Hepatocyte (in vitro differentiated cells): Measurements from ENCODE around the gene C16orf89. TPM values are rescaled to one million over a fixed set of nuclear protein-coding genes. Genes with fewer than 3 reads are reported as not detected.

Experiments
- DNase-seq: peaks from one replicate; pipeline ENCODE4 v3.0.0-alpha.2; 2016; ENCODE audit warnings: low spot score
- H2AFZ ChIP-seq: fragments of 200-600 bp; sonication (generic); 2 replicates; pipeline ENCODE4 v1.6.0; 2016; ENCODE audit warnings: antibody characterized with exemption, mild to moderate bottlenecking
- H3K27ac ChIP-seq: fragments of 200-600 bp; sonication (generic); 2 replicates; pipeline ENCODE4 v1.5.1; 2016; ENCODE audit warnings: mild to moderate bottlenecking
- H3K27me3 ChIP-seq: fragments of 200-600 bp; sonication (generic); 2 replicates; pipeline ENCODE4 v1.6.1; 2016
- H3K36me3 ChIP-seq: fragments of 200-600 bp; sonication (generic); replicated peaks from 2 replicates; pipeline ENCODE4 v1.5.1; 2016; ENCODE audit warnings: low read depth; ENCODE audit not compliant: insufficient read depth
- H3K4me1 ChIP-seq: fragments of 200-600 bp; sonication (generic); 2 replicates; pipeline ENCODE4 v1.5.1; 2016; ENCODE audit warnings: mild to moderate bottlenecking, moderate library complexity; ENCODE audit not compliant: insufficient read depth
- H3K4me2 ChIP-seq: fragments of 200-600 bp; sonication (generic); 2 replicates; pipeline ENCODE4 v1.6.0; 2016
- H3K4me3 ChIP-seq: fragments of 200-600 bp; sonication (generic); 2 replicates; pipeline ENCODE4 v1.5.1; 2016; ENCODE audit warnings: mild to moderate bottlenecking
- H3K79me2 ChIP-seq: fragments of 200-600 bp; sonication (generic); 2 replicates; pipeline ENCODE4 v1.6.0; 2017; ENCODE audit warnings: mild to moderate bottlenecking
- H3K9me2 ChIP-seq: fragments of 200-600 bp; sonication (generic); replicated peaks from 2 replicates; pipeline ENCODE4 v1.6.0; 2017; ENCODE audit warnings: mild to moderate bottlenecking; ENCODE audit not compliant: insufficient read depth
- H3K9me3 ChIP-seq: fragments of 200-600 bp; sonication (generic); 2 replicates; pipeline ENCODE4 v1.5.1; 2016; ENCODE audit warnings: low read depth, mild to moderate bottlenecking
- H4K20me1 ChIP-seq: fragments of 200-600 bp; sonication (generic); 2 replicates; pipeline ENCODE4 v1.6.0; 2016; ENCODE audit warnings: mild to moderate bottlenecking; ENCODE audit not compliant: insufficient read depth, poor library complexity, severe bottlenecking
- CTCF ChIP-seq: fragments of 200-600 bp; sonication (generic); IDR thresholded peaks from 2 replicates; pipeline ENCODE4 v1.5.1; 2016; ENCODE audit warnings: antibody characterized with exemption, mild to moderate bottlenecking; ENCODE audit not compliant: poor library complexity
- EZH2 ChIP-seq: fragments of 200-600 bp; sonication (generic); IDR thresholded peaks from 2 replicates; pipeline ENCODE4 v1.6.1; 2016; ENCODE audit warnings: antibody characterized with exemption, mild to moderate bottlenecking, borderline replicate concordance
- EZH2phosphoT487 ChIP-seq: fragments of 200-600 bp; sonication (generic); IDR thresholded peaks from one replicate; pipeline ENCODE4 v1.6.1; 2018; ENCODE audit warnings: antibody characterized with exemption, mild to moderate bottlenecking, low read depth, moderate library complexity; ENCODE audit not compliant: unreplicated experiment, severe bottlenecking
- WGBS: methylation state at CpG from one replicate; pipeline ENCODE4 v1.1.6; 2016; ENCODE audit warnings: low lambda C conversion rate; ENCODE audit errors: missing lambda C conversion rate; 5-methylcytosine and 5-hydroxymethylcytosine counted together
- polyA plus RNA-seq: library from polyadenylated mRNA; unstranded; fragments of >200 nt; fragmentation: Nextera tagmentation; extraction: Ambion mirVana; gene quantifications from 2 replicates; pipeline ENCODE4 v1.2.1, GENCODE V29; 2016
- total RNA-seq: library from RNA; depleted of rRNA; stranded (reverse); fragments of >200 nt; gene quantifications from 2 replicates; pipeline ENCODE4 v1.2.3, GENCODE V29; 2014

C16orf89 gene
- total and polyA plus RNA-seq, 2 experiments from 2014 or later = 1.1 to 3.8 TPM

- DNase-seq = no peak
- H3K4me2 ChIP-seq = peak overlapping the region; percentile 85
- peaks cover 7% of the 10 kb centered on the region for H3K4me1 ChIP-seq
- no peak for TF ChIP-seq CTCF
- TF ChIP-seq EZH2 = no peak
- no peak for TF ChIP-seq EZH2phosphoT487
- no peaks in the 10 kb centered on the region for H3K9me2 ChIP-seq
- H3K79me2 ChIP-seq = peaks cover 28% of the 10 kb centered on the region
- H3K4me3 ChIP-seq = no peak overlapping the region
- peak overlapping the region; percentile 86 for H3K27ac ChIP-seq
- H4K20me1 ChIP-seq = no peaks in the 10 kb centered on the region
- H3K9me3 ChIP-seq = no peaks in the 10 kb centered on the region
- peak overlapping the region; percentile 89 for H2AFZ ChIP-seq
- 70% methylated on average over 7 of the region's 7 CpGs for WGBS
- no peaks in the 10 kb centered on the region for H3K36me3 ChIP-seq
- no peaks in the 10 kb centered on the region for H3K27me3 ChIP-seq
Measured at GRCh38 chr16:5071341-5071680, 5.6 kb upstream of the C16orf89 start.

DNA sequence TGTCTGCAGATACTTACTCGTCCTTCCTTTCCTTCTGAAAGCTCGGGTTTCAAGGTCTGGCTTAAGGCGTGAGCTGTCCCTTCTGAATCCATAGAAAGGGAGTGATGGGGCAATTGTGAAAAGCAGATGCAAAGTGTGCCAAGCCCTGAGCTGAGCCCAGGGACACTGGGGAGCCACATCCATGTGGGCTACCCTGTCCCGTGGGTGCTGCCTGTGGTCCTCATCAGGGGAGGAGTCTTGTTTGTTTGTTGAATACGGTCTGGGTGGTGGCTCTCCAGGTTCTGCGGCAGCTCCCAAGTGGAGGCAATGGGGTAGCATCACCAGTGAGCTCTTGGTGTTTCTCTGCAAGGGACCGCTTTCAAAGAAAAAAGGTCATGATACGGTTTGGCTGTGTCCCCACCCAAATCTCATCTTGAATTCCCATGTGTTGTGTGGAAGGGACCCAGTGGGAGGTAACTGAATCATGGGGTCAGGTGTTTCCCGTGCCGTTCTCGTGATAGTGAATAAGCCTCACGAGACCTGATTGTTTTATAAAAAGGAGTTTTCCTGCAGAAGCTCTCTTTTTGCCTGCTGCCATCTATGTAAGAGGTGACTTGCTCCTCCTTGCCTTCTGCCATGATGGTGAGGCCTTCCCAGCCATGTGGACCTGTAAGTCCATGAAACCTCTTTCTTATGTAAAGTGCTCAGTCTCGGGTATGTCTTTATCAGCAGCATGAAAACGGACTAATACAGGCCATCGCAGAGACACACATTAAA, 4.9 kb upstream of the C16orf89 start:
- no peaks in the 10 kb centered on the region for H4K20me1 ChIP-seq
- peak overlapping the region; percentile 86 for H3K27ac ChIP-seq
- TF ChIP-seq EZH2phosphoT487 (no peak), CTCF (no peak), EZH2 (no peak)
- peaks cover 28% of the 10 kb centered on the region for H3K79me2 ChIP-seq
- no peaks in the 10 kb centered on the region for H3K36me3 ChIP-seq
- no peak for DNase-seq
- H2AFZ ChIP-seq = peak overlapping the region; percentile 89
- 87% methylated on average over 15 of the region's 15 CpGs for WGBS
- H3K4me3 ChIP-seq = no peak overlapping the region
- H3K4me2 ChIP-seq = no peak overlapping the region
- no peaks in the 10 kb centered on the region for H3K9me2 ChIP-seq
- H3K27me3 ChIP-seq = no peaks in the 10 kb centered on the region
- no peaks in the 10 kb centered on the region for H3K9me3 ChIP-seq
- H3K4me1 ChIP-seq = peaks cover 7% of the 10 kb centered on the region

GRCh38 chr16:5069854-5070253, 4.1 kb upstream of the C16orf89 start:
- Histone ChIP-seq H3K4me1 (peaks cover 11% of the 10 kb centered on the region), H4K20me1 (no peaks in the 10 kb centered on the region), H3K79me2 (peaks cover 24% of the 10 kb centered on the region), H3K9me3 (no peaks in the 10 kb centered on the region), H3K36me3 (no peaks in the 10 kb centered on the region), H3K4me3 (no peak overlapping the region), H3K27me3 (no peaks in the 10 kb centered on the region), H3K27ac (no peak overlapping the region), H3K4me2 (no peak overlapping the region), H2AFZ (no peak overlapping the region), H3K9me2 (no peaks in the 10 kb centered on the region)
- TF ChIP-seq EZH2phosphoT487 (no peak), EZH2 (no peak), CTCF (no peak)
- 88% methylated on average over 9 of the region's 9 CpGs for WGBS
- no peak for DNase-seq

GRCh38 chr16:5069048-5069447, 3.3 kb upstream of the C16orf89 start:
- Histone ChIP-seq H3K4me1 (peaks cover 11% of the 10 kb centered on the region), H2AFZ (no peak overlapping the region), H3K4me3 (no peak overlapping the region), H3K9me2 (no peaks in the 10 kb centered on the region), H3K27me3 (no peaks in the 10 kb centered on the region), H3K4me2 (no peak overlapping the region), H3K9me3 (no peaks in the 10 kb centered on the region), H3K79me2 (peaks cover 16% of the 10 kb centered on the region), H3K27ac (no peak overlapping the region), H3K36me3 (no peaks in the 10 kb centered on the region), H4K20me1 (no peaks in the 10 kb centered on the region)
- TF ChIP-seq EZH2phosphoT487 (no peak), EZH2 (no peak), CTCF (no peak)
- no peak for DNase-seq
- WGBS = 93% methylated on average over 9 of the region's 9 CpGs
